OCI-LY7 (cell line): ENCODE data around the gene XAGE2. TPM values are rescaled to one million over a fixed set of nuclear protein-coding genes. Genes with fewer than 3 reads are reported as not detected.

Experiments
- BruUV-seq: library from RNA; stranded (reverse); fragments of 400-500 nt; replicated peaks from 2 replicates; lab custom pipeline; 2021; lab: Mats Ljungman, UMichigan
- CTCF ChIA-PET: fragments of 300-600 bp; sonication (Branson Sonifier 250); formaldehyde crosslinking; loops from one replicate; lab custom pipeline; 2022; ENCODE audit warnings: antibody characterized with exemption; ENCODE audit not compliant: unreplicated experiment; lab: Charles Lee
- POLR2A ChIA-PET: fragments of 300-600 bp; sonication (Branson Sonifier 250); formaldehyde crosslinking; loops from one replicate; lab custom pipeline; 2022; ENCODE audit warnings: antibody characterized with exemption; lab: Charles Lee
- DNase-seq: peaks from one replicate; pipeline ENCODE4 v3.0.0-alpha.2; 2015; ENCODE audit warnings: low spot score
- H2AFZ ChIP-seq: fragments of 200-600 bp; sonication (generic), shearing (Covaris generic); 2 replicates; pipeline ENCODE4 v1.6.1; 2014; ENCODE audit warnings: mild to moderate bottlenecking, antibody characterized with exemption, low read length, moderate library complexity
- H3K27ac ChIP-seq: fragments of 200-600 bp; sonication (generic); 2 replicates; pipeline ENCODE4 v1.5.1; 2014; ENCODE audit warnings: mixed run types, low read depth, mild to moderate bottlenecking, moderate library complexity, low read length, inconsistent platforms; ENCODE audit not compliant: poor library complexity, severe bottlenecking
- H3K36me3 ChIP-seq: fragments of 200-600 bp; sonication (generic); 2 replicates; pipeline ENCODE4 v1.6.1; 2014; ENCODE audit warnings: mild to moderate bottlenecking, antibody characterized with exemption, low read length, moderate library complexity, mixed read lengths; ENCODE audit not compliant: insufficient read depth
- H3K4me1 ChIP-seq: fragments of 200-600 bp; sonication (generic); 2 replicates; pipeline ENCODE4 v1.5.1; 2014; ENCODE audit warnings: mild to moderate bottlenecking, low read length; ENCODE audit not compliant: insufficient read depth, poor library complexity, severe bottlenecking
- H3K4me2 ChIP-seq: fragments of 200-600 bp; sonication (generic); 2 replicates; pipeline ENCODE4 v1.6.1; 2014; ENCODE audit warnings: mild to moderate bottlenecking, low read length
- H3K4me3 ChIP-seq: fragments of 200-600 bp; sonication (generic); 2 replicates; pipeline ENCODE4 v1.5.1; 2014; ENCODE audit warnings: mild to moderate bottlenecking, low read depth, low read length; ENCODE audit not compliant: poor library complexity, severe bottlenecking
- H3K79me2 ChIP-seq: fragments of 200-600 bp; sonication (generic); 2 replicates; pipeline ENCODE4 v1.6.1; 2016; ENCODE audit warnings: low read depth, mild to moderate bottlenecking, low read length, moderate library complexity, mixed read lengths; ENCODE audit not compliant: insufficient read depth
- H3K9me2 ChIP-seq: fragments of 200-600 bp; sonication (generic); 2 replicates; pipeline ENCODE4 v1.6.1; 2016; ENCODE audit warnings: mild to moderate bottlenecking, low read length, mixed read lengths; ENCODE audit not compliant: insufficient read depth
- H3K9me3 ChIP-seq: fragments of 200-600 bp; sonication (generic); 2 replicates; pipeline ENCODE4 v1.6.1; 2014; ENCODE audit warnings: mild to moderate bottlenecking, mixed run types, low read length, mixed read lengths
- H4K20me1 ChIP-seq: fragments of 200-600 bp; sonication (generic); 2 replicates; pipeline ENCODE4 v1.6.1; 2014; ENCODE audit warnings: mild to moderate bottlenecking, antibody characterized with exemption, low read length, moderate library complexity, mixed read lengths; ENCODE audit not compliant: insufficient read depth
- EZH2phosphoT487 ChIP-seq: fragments of 200-600 bp; sonication (generic); IDR thresholded peaks from 2 replicates; pipeline ENCODE4 v1.6.1; 2018; ENCODE audit warnings: low read depth, borderline replicate concordance, mild to moderate bottlenecking, mixed run types, antibody characterized with exemption, low read length, moderate library complexity, mixed read lengths
- intact Hi-C: fragments of 100-400 bp; cut with micrococcal nuclease; formaldehyde crosslinking; loops from one replicate; pipeline ENCODE4 v1.10.0; 2022; ENCODE audit not compliant: unreplicated experiment
- total RNA-seq, 2 experiments: library from RNA; depleted of rRNA in 1 of 2; stranded (reverse); fragments of >200 nt in 1 of 2; shearing (Covaris generic) in 1 of 2; gene quantifications; 2 replicates each; pipeline ENCODE4 v1.2.3, GENCODE V29; 2014 to 2022
- TF ChIP-seq, protein P1 (sequence below): fragments of 200-600 bp; sonication (generic); conservative IDR thresholded peaks from 2 replicates; pipeline ENCODE4 v1.5.1; 2014; ENCODE audit warnings: mild to moderate bottlenecking, antibody characterized with exemption, low read length, moderate library complexity, mixed read lengths

The XAGE2 gene
- total RNA-seq, 2 experiments from 2014 or later, result not detected

DNA sequence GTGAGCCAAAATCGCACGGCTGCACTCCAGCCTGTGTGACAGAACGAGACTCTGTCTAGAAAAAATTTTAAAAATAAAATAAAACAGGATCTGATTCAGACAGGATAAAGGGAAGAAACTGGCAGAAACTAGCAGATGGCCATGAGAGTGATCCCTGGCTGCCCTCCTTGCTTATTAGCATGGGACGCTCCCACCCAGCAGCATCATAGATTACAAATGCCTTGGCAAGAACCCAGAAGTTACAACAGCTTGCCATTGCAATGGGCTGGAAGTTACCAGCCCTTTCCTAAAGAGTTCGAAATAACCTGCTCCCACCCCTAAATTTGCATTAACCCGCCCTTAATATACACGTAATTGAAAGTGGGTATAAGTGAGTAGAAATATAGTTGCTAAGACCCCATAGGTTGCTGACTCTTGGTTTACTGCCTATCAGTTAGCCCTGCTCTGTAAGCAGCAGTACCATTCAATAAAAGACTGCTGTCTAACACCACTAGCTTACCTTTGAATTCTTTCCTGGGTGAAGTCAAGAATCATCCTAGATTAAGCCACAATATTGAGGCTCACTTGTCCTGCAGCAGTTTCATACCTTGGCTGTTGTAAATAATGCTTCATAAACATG, 9.1 kb upstream of the XAGE2 start:
- no peak for DNase-seq
- no peak overlapping the region for H3K27ac ChIP-seq
- no peak for TF ChIP-seq EZH2phosphoT487
- TF ChIP-seq, protein P1, sequence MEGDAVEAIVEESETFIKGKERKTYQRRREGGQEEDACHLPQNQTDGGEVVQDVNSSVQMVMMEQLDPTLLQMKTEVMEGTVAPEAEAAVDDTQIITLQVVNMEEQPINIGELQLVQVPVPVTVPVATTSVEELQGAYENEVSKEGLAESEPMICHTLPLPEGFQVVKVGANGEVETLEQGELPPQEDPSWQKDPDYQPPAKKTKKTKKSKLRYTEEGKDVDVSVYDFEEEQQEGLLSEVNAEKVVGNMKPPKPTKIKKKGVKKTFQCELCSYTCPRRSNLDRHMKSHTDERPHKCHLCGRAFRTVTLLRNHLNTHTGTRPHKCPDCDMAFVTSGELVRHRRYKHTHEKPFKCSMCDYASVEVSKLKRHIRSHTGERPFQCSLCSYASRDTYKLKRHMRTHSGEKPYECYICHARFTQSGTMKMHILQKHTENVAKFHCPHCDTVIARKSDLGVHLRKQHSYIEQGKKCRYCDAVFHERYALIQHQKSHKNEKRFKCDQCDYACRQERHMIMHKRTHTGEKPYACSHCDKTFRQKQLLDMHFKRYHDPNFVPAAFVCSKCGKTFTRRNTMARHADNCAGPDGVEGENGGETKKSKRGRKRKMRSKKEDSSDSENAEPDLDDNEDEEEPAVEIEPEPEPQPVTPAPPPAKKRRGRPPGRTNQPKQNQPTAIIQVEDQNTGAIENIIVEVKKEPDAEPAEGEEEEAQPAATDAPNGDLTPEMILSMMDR, result no peak
- BruUV-seq, result no TSS peak
- CTCF ChIA-PET, result no interaction called here
- POLR2A ChIA-PET, result no interaction called here
- no peaks in the 10 kb centered on the region for H3K4me1 ChIP-seq
- H2AFZ ChIP-seq, result no peak overlapping the region
- H3K79me2 ChIP-seq, result no peaks in the 10 kb centered on the region
- intact Hi-C loops, result no loop called here
- no peaks in the 10 kb centered on the region for H3K36me3 ChIP-seq
- H3K9me2 ChIP-seq, result no peaks in the 10 kb centered on the region
- H3K4me3 ChIP-seq, result no peak overlapping the region
- no peak overlapping the region for H3K4me2 ChIP-seq
- no peaks in the 10 kb centered on the region for H4K20me1 ChIP-seq
- H3K9me3 ChIP-seq, result no peaks in the 10 kb centered on the region

DNA sequence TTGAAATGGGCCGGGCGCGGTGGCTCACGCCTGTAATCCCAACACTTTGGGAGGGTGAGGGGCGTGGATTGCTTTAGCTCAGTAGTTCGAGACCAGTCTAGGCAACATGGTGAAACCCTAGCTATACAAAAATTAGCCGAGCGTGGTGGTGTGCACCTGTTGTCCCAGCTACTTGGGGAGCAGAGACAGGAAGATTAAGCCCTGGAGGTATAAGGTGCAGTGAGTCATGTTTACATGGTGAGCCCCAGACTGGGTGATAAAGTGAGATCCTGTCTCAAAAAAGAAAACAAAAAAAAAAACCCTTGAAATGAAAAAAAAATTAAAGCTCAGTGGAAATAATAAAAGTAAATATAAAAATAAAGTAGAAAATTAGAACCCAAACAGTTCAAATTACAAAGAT, 6.9 kb upstream of the XAGE2 start:
- H3K4me2 ChIP-seq, result no peak overlapping the region
- no peak overlapping the region for H3K4me3 ChIP-seq
- no peak overlapping the region for H2AFZ ChIP-seq
- no peaks in the 10 kb centered on the region for H4K20me1 ChIP-seq
- no TSS peak for BruUV-seq
- no peaks in the 10 kb centered on the region for H3K4me1 ChIP-seq
- no peak overlapping the region for H3K27ac ChIP-seq
- intact Hi-C loops, result no loop called here
- no peaks in the 10 kb centered on the region for H3K79me2 ChIP-seq
- ChIA-PET POLR2A (no interaction called here), CTCF (no interaction called here)
- no peak for DNase-seq
- TF ChIP-seq EZH2phosphoT487, result no peak
- TF ChIP-seq, protein P1, result no peak
- H3K9me2 ChIP-seq, result no peaks in the 10 kb centered on the region
- no peaks in the 10 kb centered on the region for H3K36me3 ChIP-seq
- no peaks in the 10 kb centered on the region for H3K9me3 ChIP-seq

- Histone ChIP-seq H3K27ac (no peak overlapping the region), H3K4me1 (no peaks in the 10 kb centered on the region), H3K36me3 (no peaks in the 10 kb centered on the region), H4K20me1 (no peaks in the 10 kb centered on the region), H3K9me3 (no peaks in the 10 kb centered on the region), H3K9me2 (no peaks in the 10 kb centered on the region), H2AFZ (no peak overlapping the region), H3K4me2 (no peak overlapping the region), H3K4me3 (no peak overlapping the region), H3K79me2 (no peaks in the 10 kb centered on the region)
- ChIA-PET POLR2A (no interaction called here), CTCF (no interaction called here)
- intact Hi-C loops, result no loop called here
- TF ChIP-seq, protein P1, result no peak
- TF ChIP-seq EZH2phosphoT487, result no peak
- BruUV-seq, result no TSS peak
- DNase-seq, result no peak
Observed at GRCh38 chrX:52363247-52363883, 5.5 kb upstream of the XAGE2 start.
